ENCODE measurements around the gene ADAMTS2.

ADAMTS2 gene

GRCh38 chr5:179150011-179150410, 195.2 kb downstream of the ADAMTS2 start:
- Histone ChIP-seq H3K36me3 (replicated peaks in 1 of 2; ENCODE audit: control insufficient read depth in 2 of 2, insufficient read depth in 2 of 2, low read length in 2 of 2) (no peaks in the 10 kb centered on the region), H2BK15ac (ENCODE audit: low read length) (no peak overlapping the region)
- no peak for DNase-seq (ENCODE audit: low spot score)

DNA sequence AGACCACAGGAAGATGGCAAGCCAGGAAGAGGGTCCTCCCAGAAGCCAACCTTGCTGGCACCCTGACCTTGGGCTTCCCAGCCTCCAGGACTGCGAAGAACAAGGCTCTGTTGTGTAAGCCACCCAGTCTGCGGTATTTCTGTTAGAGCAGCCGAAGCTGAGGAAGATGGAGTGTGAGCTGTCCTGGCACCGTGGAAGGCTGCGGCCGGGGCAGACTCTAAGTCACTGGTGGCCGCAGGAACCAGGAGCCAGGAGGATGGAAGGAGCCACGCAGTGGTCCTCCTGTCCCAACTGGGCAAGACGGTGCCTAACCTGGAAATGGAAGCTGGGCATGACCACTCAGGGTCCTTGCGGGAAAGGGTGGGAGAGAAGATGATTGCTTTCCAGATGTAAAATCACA, 196.0 kb downstream of the ADAMTS2 start:
- H2BK12ac ChIP-seq (ENCODE audit: low read length): no peak overlapping the region
- H3K9me3 ChIP-seq (replicated peaks in 1 of 2; ENCODE audit: control insufficient read depth in 2 of 2, insufficient read depth in 1 of 2, low read depth in 1 of 2, low read length in 2 of 2): no peaks in the 10 kb centered on the region
- peak overlapping the region; percentile 52 for H2AK5ac ChIP-seq (ENCODE audit: low read depth, low read length)
- H2BK5ac ChIP-seq (ENCODE audit: low read length): no peak overlapping the region
- no CpG with 5 or more reads among the region's 10 CpGs for WGBS, 2 donors (ENCODE audit: extremely low coverage in 2 of 2, insufficient read length in 2 of 2, insufficient replicate concordance in 1 of 2)
- H3K4ac ChIP-seq (ENCODE audit: low read length): no peak overlapping the region
- no peak overlapping the region for H2AFZ ChIP-seq (ENCODE audit: low read length)
- H4K8ac ChIP-seq (ENCODE audit: low read depth, low read length): no peak overlapping the region
- H3K23ac ChIP-seq (ENCODE audit: low read depth, low read length, poor library complexity): no peak overlapping the region
- H3K79me1 ChIP-seq (ENCODE audit: low read depth, low read length): no peaks in the 10 kb centered on the region
- H2BK120ac ChIP-seq (ENCODE audit: low read depth, low read length): no peak overlapping the region
- no peaks in the 10 kb centered on the region for H3K36me3 ChIP-seq (replicated peaks in 1 of 2; ENCODE audit: control insufficient read depth in 2 of 2, insufficient read depth in 2 of 2, low read length in 2 of 2)
- H3K9ac ChIP-seq (ENCODE audit: low read depth, low read length, poor library complexity): peak overlapping the region; percentile 3
- H3K4me2 ChIP-seq (ENCODE audit: insufficient read depth, low read length, poor library complexity, severe bottlenecking): no peak overlapping the region
- H2BK15ac ChIP-seq (ENCODE audit: low read length): no peak overlapping the region
- H3K27me3 ChIP-seq (ENCODE audit: control insufficient read depth in 3 of 3, insufficient read depth in 3 of 3, low read depth in 1 of 3, low read length in 3 of 3): peaks cover 0 to 4% (median 0%) of the 10 kb centered on the region in 3 experiments
- H3K27ac ChIP-seq (replicated peaks; ENCODE audit: low read length): no peak overlapping the region
- H4K91ac ChIP-seq (ENCODE audit: low read depth, low read length, poor library complexity): no peak overlapping the region
- no peaks in the 10 kb centered on the region for H3K4me1 ChIP-seq (ENCODE audit: control insufficient read depth in 2 of 2, insufficient read depth in 1 of 2, low read depth in 1 of 2, low read length in 2 of 2)
- no peak for DNase-seq (ENCODE audit: low spot score)
- H3K14ac ChIP-seq (ENCODE audit: low read length): no peak overlapping the region
- no peak overlapping the region for H3K18ac ChIP-seq (ENCODE audit: low read length)
- H3K4me3 ChIP-seq (ENCODE audit: low read length in 2 of 2): no peak overlapping the region

More at GRCh38 chr5:179150011-179150410, 195.2 kb downstream of the ADAMTS2 start:
- H3K4ac ChIP-seq (ENCODE audit: low read length): no peak overlapping the region
- H2AK5ac ChIP-seq (ENCODE audit: low read depth, low read length): no peak overlapping the region
- no peak overlapping the region for H2BK5ac ChIP-seq (ENCODE audit: low read length)
- H4K8ac ChIP-seq (ENCODE audit: low read depth, low read length): no peak overlapping the region
- H3K9ac ChIP-seq (ENCODE audit: low read depth, low read length, poor library complexity): no peak overlapping the region
- H3K14ac ChIP-seq (ENCODE audit: low read length): no peak overlapping the region
- no peaks in the 10 kb centered on the region for H3K4me1 ChIP-seq (ENCODE audit: control insufficient read depth in 2 of 2, insufficient read depth in 1 of 2, low read depth in 1 of 2, low read length in 2 of 2)
- H3K23ac ChIP-seq (ENCODE audit: low read depth, low read length, poor library complexity): no peak overlapping the region
- H4K91ac ChIP-seq (ENCODE audit: low read depth, low read length, poor library complexity): no peak overlapping the region
- no peak overlapping the region for H3K27ac ChIP-seq (replicated peaks; ENCODE audit: low read length)
- H2AFZ ChIP-seq (ENCODE audit: low read length): no peak overlapping the region
- no peak overlapping the region for H2BK12ac ChIP-seq (ENCODE audit: low read length)
- no peak overlapping the region for H3K4me3 ChIP-seq (ENCODE audit: low read length in 2 of 2)
- peak overlapping the region; percentile 27 for H3K18ac ChIP-seq (ENCODE audit: low read length)
- no peak overlapping the region for H3K4me2 ChIP-seq (ENCODE audit: insufficient read depth, low read length, poor library complexity, severe bottlenecking)
- no peaks in the 10 kb centered on the region for H3K79me1 ChIP-seq (ENCODE audit: low read depth, low read length)
- H2BK120ac ChIP-seq (ENCODE audit: low read depth, low read length): no peak overlapping the region
- peaks cover 0 to 4% (median 0%) of the 10 kb centered on the region in 3 experiments for H3K27me3 ChIP-seq (ENCODE audit: control insufficient read depth in 3 of 3, insufficient read depth in 3 of 3, low read depth in 1 of 3, low read length in 3 of 3)
- H3K9me3 ChIP-seq (replicated peaks in 1 of 2; ENCODE audit: control insufficient read depth in 2 of 2, insufficient read depth in 1 of 2, low read depth in 1 of 2, low read length in 2 of 2): no peaks in the 10 kb centered on the region
- WGBS, 2 donors (ENCODE audit: extremely low coverage in 2 of 2, insufficient read length in 2 of 2, insufficient replicate concordance in 1 of 2): no CpG with 5 or more reads among the region's 7 CpGs

GRCh38 chr5:179148703-179149170, 196.5 kb downstream of the ADAMTS2 start:
- Histone ChIP-seq H2AFZ (ENCODE audit: low read length) (no peak overlapping the region), H4K8ac (ENCODE audit: low read depth, low read length) (no peak overlapping the region), H3K4me1 (ENCODE audit: control insufficient read depth in 2 of 2, insufficient read depth in 1 of 2, low read depth in 1 of 2, low read length in 2 of 2) (no peaks in the 10 kb centered on the region), H3K18ac (ENCODE audit: low read length) (peak overlapping the region; percentile 80), H3K79me1 (ENCODE audit: low read depth, low read length) (no peaks in the 10 kb centered on the region), H3K4ac (ENCODE audit: low read length) (no peak overlapping the region), H3K4me3 (ENCODE audit: low read length in 2 of 2) (no peak overlapping the region), H3K27me3 (ENCODE audit: control insufficient read depth in 3 of 3, insufficient read depth in 3 of 3, low read depth in 1 of 3, low read length in 3 of 3) (peaks cover 0 to 4% (median 0%) of the 10 kb centered on the region in 3 experiments), H3K27ac (replicated peaks; ENCODE audit: low read length) (no peak overlapping the region), H2AK5ac (ENCODE audit: low read depth, low read length) (no peak overlapping the region), H2BK5ac (ENCODE audit: low read length) (no peak overlapping the region), H3K14ac (ENCODE audit: low read length) (no peak overlapping the region), H4K91ac (ENCODE audit: low read depth, low read length, poor library complexity) (no peak overlapping the region), H2BK120ac (ENCODE audit: low read depth, low read length) (no peak overlapping the region), H2BK12ac (ENCODE audit: low read length) (no peak overlapping the region), H3K4me2 (ENCODE audit: insufficient read depth, low read length, poor library complexity, severe bottlenecking) (no peak overlapping the region), H3K23ac (ENCODE audit: low read depth, low read length, poor library complexity) (no peak overlapping the region), H3K9me3 (replicated peaks in 1 of 2; ENCODE audit: control insufficient read depth in 2 of 2, insufficient read depth in 1 of 2, low read depth in 1 of 2, low read length in 2 of 2) (no peaks in the 10 kb centered on the region), H3K9ac (ENCODE audit: low read depth, low read length, poor library complexity) (no peak overlapping the region), H2BK15ac (ENCODE audit: low read length) (no peak overlapping the region), H3K36me3 (replicated peaks in 1 of 2; ENCODE audit: control insufficient read depth in 2 of 2, insufficient read depth in 2 of 2, low read length in 2 of 2) (no peaks in the 10 kb centered on the region)
- WGBS, 2 donors (ENCODE audit: extremely low coverage in 2 of 2, insufficient read length in 2 of 2, insufficient replicate concordance in 1 of 2): no CpG with 5 or more reads among the region's 9 CpGs
- DNase-seq (ENCODE audit: low spot score): no peak

- no peak overlapping the region for H3K9ac ChIP-seq (ENCODE audit: low read depth, low read length, poor library complexity)
- peaks cover 0 to 4% (median 0%) of the 10 kb centered on the region in 3 experiments for H3K27me3 ChIP-seq (ENCODE audit: control insufficient read depth in 3 of 3, insufficient read depth in 3 of 3, low read depth in 1 of 3, low read length in 3 of 3)
- no peak overlapping the region for H2AFZ ChIP-seq (ENCODE audit: low read length)
- H3K4me3 ChIP-seq (ENCODE audit: low read length in 2 of 2): no peak overlapping the region
- H3K4me2 ChIP-seq (ENCODE audit: insufficient read depth, low read length, poor library complexity, severe bottlenecking): no peak overlapping the region
- H4K8ac ChIP-seq (ENCODE audit: low read depth, low read length): no peak overlapping the region
- peak overlapping the region; percentile 49 for H3K23ac ChIP-seq (ENCODE audit: low read depth, low read length, poor library complexity)
- H3K4me1 ChIP-seq (ENCODE audit: control insufficient read depth in 2 of 2, insufficient read depth in 1 of 2, low read depth in 1 of 2, low read length in 2 of 2): no peaks in the 10 kb centered on the region
- no peak overlapping the region for H2BK5ac ChIP-seq (ENCODE audit: low read length)
- H3K14ac ChIP-seq (ENCODE audit: low read length): no peak overlapping the region
- H3K36me3 ChIP-seq (replicated peaks in 1 of 2; ENCODE audit: control insufficient read depth in 2 of 2, insufficient read depth in 2 of 2, low read length in 2 of 2): no peaks in the 10 kb centered on the region
- no peak overlapping the region for H3K27ac ChIP-seq (replicated peaks; ENCODE audit: low read length)
- WGBS, 2 donors (ENCODE audit: extremely low coverage in 2 of 2, insufficient read length in 2 of 2, insufficient replicate concordance in 1 of 2): no CpG with 5 or more reads among the region's 25 CpGs
- H3K18ac ChIP-seq (ENCODE audit: low read length): peak overlapping the region; percentile 36
- H2AK5ac ChIP-seq (ENCODE audit: low read depth, low read length): no peak overlapping the region
- H3K79me1 ChIP-seq (ENCODE audit: low read depth, low read length): no peaks in the 10 kb centered on the region
- peak overlapping the region; percentile 93 for H4K91ac ChIP-seq (ENCODE audit: low read depth, low read length, poor library complexity)
- H2BK15ac ChIP-seq (ENCODE audit: low read length): no peak overlapping the region
- no peak overlapping the region for H2BK120ac ChIP-seq (ENCODE audit: low read depth, low read length)
- H3K4ac ChIP-seq (ENCODE audit: low read length): no peak overlapping the region
- no peaks in the 10 kb centered on the region for H3K9me3 ChIP-seq (replicated peaks in 1 of 2; ENCODE audit: control insufficient read depth in 2 of 2, insufficient read depth in 1 of 2, low read depth in 1 of 2, low read length in 2 of 2)
- no peak for DNase-seq (ENCODE audit: low spot score)
- H2BK12ac ChIP-seq (ENCODE audit: low read length): no peak overlapping the region
These were observed 197.1 kb downstream of the ADAMTS2 start for GRCh38 chr5:179147991-179148702.
